GM20000 (cell line): ENCODE data around the gene SCARB1.

ENCODE experiments used
- DNase-seq: peaks from one replicate; pipeline ENCODE4 v3.0.0; 2012; ENCODE audit warnings: low spot score
- CTCF ChIP-seq: IDR thresholded peaks from 2 replicates; pipeline ENCODE4 v1.5.1; 2012; ENCODE audit warnings: mild to moderate bottlenecking, control low read depth; ENCODE audit errors: extremely low read depth, missing control alignments

The SCARB1 gene

GRCh38 chr12:124737772-124738635, 125.7 kb downstream of the SCARB1 start:
- no peak for DNase-seq
- no peak for TF ChIP-seq CTCF

- no peak for DNase-seq
- TF ChIP-seq CTCF: no peak
These were observed 126.6 kb downstream of the SCARB1 start for GRCh38 chr12:124737040-124737419.

- no peak for TF ChIP-seq CTCF
- no peak for DNase-seq
These were observed 127.3 kb downstream of the SCARB1 start for GRCh38 chr12:124736115-124737039.

GRCh38 chr12:124734224-124734788, 129.4 kb downstream of the SCARB1 start:
- DNase-seq: no peak
- no peak for TF ChIP-seq CTCF

GRCh38 chr12:124733086-124733485, 130.6 kb downstream of the SCARB1 start:
- DNase-seq: no peak
- TF ChIP-seq CTCF: no peak

GRCh38 chr12:124732275-124733075, 131.2 kb downstream of the SCARB1 start:
- TF ChIP-seq CTCF: no peak
- no peak for DNase-seq
